Heart left ventricle (tissue), 16 donors: ENCODE results near the gene ROCK2. TPM values are rescaled to one million over a fixed set of nuclear protein-coding genes. Genes with fewer than 3 reads are reported as not detected.
A peak's percentile ranks its signal among the peaks of the same experiment; 100 is the strongest.

Source experiments
- ATAC-seq, 4 donors: fragments of 200-7000 bp; cut with Tn5 transposase; one replicate each; pipeline ENCODE4 v1.9.1; 2020 to 2022; ENCODE audit warnings: moderate library complexity in 4 of 4, mild to moderate bottlenecking in 3 of 4, moderate number of reproducible peaks in 1 of 4
- DNase-seq, 5 donors: peaks; one replicate each; pipeline ENCODE4 v3.0.0-alpha.2; 2020
- H3K27ac ChIP-seq, 12 donors: fragments of 200-600 bp; sonication (generic) in 4 of 12; one replicate each; pipeline versions ENCODE4 v1.5.0 to v1.8.0; 2016 to 2022; ENCODE audit warnings: mild to moderate bottlenecking in 2 of 12
- H3K27me3 ChIP-seq, 9 donors: fragments of 200-600 bp; sonication (generic) in 2 of 9; one replicate each; pipeline versions ENCODE4 v1.5.1 to v1.8.0; 2016 to 2022; ENCODE audit warnings: mild to moderate bottlenecking in 3 of 9
- H3K36me3 ChIP-seq, 9 donors: fragments of 200-600 bp; sonication (generic) in 2 of 9; one replicate each; pipeline versions ENCODE4 v1.5.0 to v1.8.0; 2018 to 2022; ENCODE audit warnings: mild to moderate bottlenecking in 2 of 9
- H3K4me1 ChIP-seq, 12 donors: fragments of 200-600 bp; sonication (generic) in 4 of 12; one replicate each; pipeline versions ENCODE4 v1.5.0 to v1.8.0; 2016 to 2022; ENCODE audit warnings: mild to moderate bottlenecking in 3 of 12
- H3K4me3 ChIP-seq, 12 donors: fragments of 200-600 bp; sonication (generic) in 4 of 12; one replicate each; pipeline versions ENCODE4 v1.5.0 to v1.8.0; 2017 to 2022; ENCODE audit warnings: mild to moderate bottlenecking in 9 of 12, moderate library complexity in 4 of 12
- H3K9me3 ChIP-seq, 12 donors: fragments of 200-600 bp; sonication (generic) in 4 of 12; one replicate each; pipeline versions ENCODE4 v1.5.0 to v1.8.0; 2016 to 2022; ENCODE audit warnings: mild to moderate bottlenecking in 1 of 12
- CTCF ChIP-seq, 12 donors: fragments of 200-600 bp; sonication (generic) in 4 of 12; IDR thresholded peaks; one replicate each; pipeline versions ENCODE4 v1.5.0 to v1.8.0; 2018 to 2022; ENCODE audit warnings: antibody characterized with exemption in 12 of 12, mild to moderate bottlenecking in 5 of 12
- POLR2A ChIP-seq, 2 donors: fragments of 450-650 bp; IDR thresholded peaks; one replicate each; pipeline ENCODE4 v1.6.1; 2017; ENCODE audit warnings: antibody characterized with exemption in 2 of 2, mild to moderate bottlenecking in 2 of 2, moderate library complexity in 2 of 2
- WGBS, 4 donors: extraction: QIAGEN DNeasy Blood & Tissue Kit in 2 of 4; methylation state at CpG; one replicate each; pipeline versions ENCODE4 v1.1.5 to v1.1.7; 2013 to 2018; 5-methylcytosine and 5-hydroxymethylcytosine counted together
- intact Hi-C, 10 donors: fragments of 100-400 bp; cut with DNase I; formaldehyde crosslinking; loops; one replicate each; pipeline versions ENCODE4 v1.11.1 to v1.14.2; 2022
- polyA plus RNA-seq, 2 donors: library from polyadenylated mRNA; stranded (reverse); fragments of 200-250 nt; gene quantifications; one replicate each; pipeline ENCODE4 v1.2.3, GENCODE V29; 2013
- total RNA-seq, 9 donors: library from RNA; depleted of rRNA in 2 of 9; stranded (reverse); fragments of >200 nt in 2 of 9; fragmentation: NEBNext Ultra II Directional in 3 of 9; extraction: Animal tissue kit (Norgen Biotek cat#: 25700) in 3 of 9; gene quantifications; one replicate each; pipeline versions ENCODE4 v1.1.0 to v1.2.4, GENCODE V29; 2016 to 2023
- donor health status: ischemic (EF 13 %, LVEDD 7.1; RV severe dilation, severe dysfunction).
- donor health status: healthy with polysubstance abuse.
- donor health status: DM: no; HTN: yes; CAD: no.
- donor health status: DM: no; HTN: no; CAD: no.
- donor health status: ischemic (EF 25% LVEDD 6.9; RV normal size, moderate dysfunction).
- donor health status: ischemic (EF 25% LVEDD 5.7; RV mildly dilated, moderate dysfunction).
- donor health status: healthy.
- donor health status: DM: yes; HTN: yes; CAD: no.
- donor health status: ischemic (EF 35%, LVEDD 5.7; RV mildly dilated, moderate dysfunction).
- donor health status: nonischemic (EF 11% LVEDD 7.7; RV severe dilation, severe dysfunction).
- donor health status: DM: yes; HTN: yes; CAD: no.
- donor health status: PGD.
- donor health status: ischemic (EF 29% LVEDD 5.4; RV normal size, mild dysfunction).
- donor health status: nonischemic (EF 23%, LVEDD 6.1; RV moderate dilation, normal function).

ROCK2 gene
- total and polyA plus RNA-seq, 11 donors, result 6.1 to 44.3 (median 38.0) TPM

- DNase-seq (peak in 4 of 5 donors; percentile 51 to 68 (median 56)), ATAC-seq (peak; percentile 7 to 76 (median 59))
- Histone ChIP-seq H3K27ac (peak overlapping the region; percentile 94 to 100 (median 99)), H3K4me3 (peak overlapping the region; percentile 56 to 98 (median 90)), H3K36me3 (no peaks in the 10 kb centered on the region), H3K27me3 (no peaks in the 10 kb centered on the region), H3K9me3 (no peaks in the 10 kb centered on the region), H3K4me1 (peaks cover 7 to 48% (median 31%) of the 10 kb centered on the region in 12 donors)
- TF ChIP-seq POLR2A (IDR thresholded peaks at IDR 0.05) (peak in 1 of 2 donors; percentile 3), CTCF (IDR thresholded peaks at IDR 0.05) (no peak)
- intact Hi-C loops, result loop anchor here (2.0 to 10.0 kb wide), 21 partner anchors 24 to 190 kb away; partner anchors contain the start of gene SLC66A3 (in 3 of the 10)
- WGBS, 4 donors, result 2 to 4% (median 3%) methylated on average over 16 to 58 of the region's 58 CpGs
These were observed 681 bp upstream of the ROCK2 start for GRCh38 chr2:11344956-11345677.

- Histone ChIP-seq H3K9me3 (no peaks in the 10 kb centered on the region), H3K27me3 (no peaks in the 10 kb centered on the region), H3K36me3 (no peaks in the 10 kb centered on the region), H3K4me1 (peaks cover 7 to 59% (median 39%) of the 10 kb centered on the region in 12 donors), H3K4me3 (peak overlapping the region; percentile 69 to 100 (median 94)), H3K27ac (peak overlapping the region; percentile 94 to 100 (median 99))
- DNase-seq (peak; percentile 64 to 76 (median 67)), ATAC-seq (peak; percentile 12 to 54 (median 38))
- intact Hi-C loops, result loop anchor here (2.0 to 10.0 kb wide), 19 partner anchors 25 to 189 kb away; partner anchors contain the start of gene SLC66A3 (in 3 of the 10)
- WGBS, 4 donors, result 0 to 2% (median 0%) methylated on average over 7 to 55 of the region's 55 CpGs
- TF ChIP-seq POLR2A (IDR thresholded peaks at IDR 0.05) (no peak), CTCF (IDR thresholded peaks at IDR 0.05) (no peak)
These were observed 640 bp downstream of the ROCK2 start for GRCh38 chr2:11343650-11344341.

- Histone ChIP-seq H3K9me3 (no peaks in the 10 kb centered on the region), H3K4me3 (peak overlapping the region; percentile 69 to 100 (median 94)), H3K4me1 (peaks cover 7 to 55% (median 39%) of the 10 kb centered on the region in 12 donors), H3K27ac (peak overlapping the region in 11 of 12 donors; percentile 94 to 100 (median 99)), H3K36me3 (no peaks in the 10 kb centered on the region), H3K27me3 (no peaks in the 10 kb centered on the region)
- no peak for TF ChIP-seq POLR2A (IDR thresholded peaks at IDR 0.05)
- TF ChIP-seq CTCF (IDR thresholded peaks at IDR 0.05), result no peak
- intact Hi-C loops, result loop anchor here (2.0 to 10.0 kb wide), 14 partner anchors 51 to 189 kb away; partner anchors contain the start of gene SLC66A3 (in 3 of the 10)
- DNase-seq (no peak), ATAC-seq (peak in 2 of 4 donors; percentile 15 to 38)
- WGBS, 4 donors, result 0 to 1% (median 0%) methylated on average over 7 of the region's 7 CpGs
These were observed 1.1 kb downstream of the ROCK2 start for GRCh38 chr2:11343368-11343649.
